NCI-H2227 treated with DMSO at 0.1 percent for 48 hours (cell line): Measurements from ENCODE around the gene RBM44.

Experiments used
- DNase-seq: peaks from one replicate; lab custom pipeline; 2025; lab: John Stamatoyannopoulos, UW

The RBM44 gene

GRCh38 chr2:237885111-237885930 is 86.7 kb downstream of the RBM44 start:
- DNase-seq, result no peak

- DNase-seq, result no peak
Measured at GRCh38 chr2:237885931-237886684, 87.5 kb downstream of the RBM44 start.

GRCh38 chr2:237886685-237887481 is 88.3 kb downstream of the RBM44 start:
- DNase-seq, result no peak

GRCh38 chr2:237888389-237888788 is 89.8 kb downstream of the RBM44 start:
- DNase-seq, result no peak

GRCh38 chr2:237889016-237889415 is 90.4 kb downstream of the RBM44 start:
- DNase-seq, result no peak

GRCh38 chr2:237889811-237890210 is 91.2 kb downstream of the RBM44 start:
- DNase-seq, result no peak
